CD4-positive, alpha-beta T cell (primary cell): ENCODE results near the gene SHLD1. TPM values are rescaled to one million over a fixed set of nuclear protein-coding genes. Genes with fewer than 3 reads are reported as not detected.

Source experiments
- ATAC-seq: fragments of 200-7000 bp; cut with Tn5 transposase; one replicate; pipeline ENCODE4 v1.10.0; 2022; ENCODE audit warnings: mild to moderate bottlenecking; ENCODE audit not compliant: poor library complexity
- CTCF ChIA-PET: fragments of 350-600 bp; sonication (Branson Sonifier 250); formaldehyde crosslinking; loops from one replicate; lab custom pipeline; 2021; ENCODE audit warnings: antibody characterized with exemption, inconsistent platforms; lab: Charles Lee
- POLR2A ChIA-PET: fragments of 350-600 bp; sonication (Branson Sonifier 250); formaldehyde crosslinking; loops from one replicate; lab custom pipeline; 2021; ENCODE audit warnings: antibody characterized with exemption, inconsistent platforms; lab: Charles Lee
- DNase-seq, 14 experiments: peaks; one replicate each; pipeline ENCODE4 v3.0.0-alpha.2; 2013 to 2020; ENCODE audit warnings: mixed read lengths in 2 of 14
- H3K27ac ChIP-seq, 2 donors: one replicate each; pipeline versions ENCODE4 v1.5.1 to v1.7.0; 2013; ENCODE audit warnings: low read length in 2 of 2, low read depth in 1 of 2, mild to moderate bottlenecking in 1 of 2
- H3K27me3 ChIP-seq, 2 experiments: 1 replicate in 1 of 2; 2 replicates in 1 of 2; pipeline versions ENCODE4 v1.6.1 to v1.7.0; 2013; ENCODE audit warnings: low read length in 2 of 2, control low read depth in 1 of 2, mild to moderate bottlenecking in 1 of 2, moderate library complexity in 1 of 2; ENCODE audit not compliant: insufficient read depth in 2 of 2, control insufficient read depth in 1 of 2
- H3K36me3 ChIP-seq: one replicate; pipeline ENCODE4 v1.6.1; 2013; ENCODE audit warnings: low read length, control low read depth; ENCODE audit not compliant: insufficient read depth
- H3K4me1 ChIP-seq: one replicate; pipeline ENCODE4 v1.6.1; 2013; ENCODE audit warnings: low read length, control low read depth; ENCODE audit not compliant: insufficient read depth
- H3K4me3 ChIP-seq: one replicate; pipeline ENCODE4 v1.5.1; 2013; ENCODE audit warnings: mild to moderate bottlenecking, low read length, moderate library complexity
- H3K9me3 ChIP-seq, 2 experiments: 1 replicate in 1 of 2; 2 replicates in 1 of 2; pipeline versions ENCODE4 v1.6.1 to v1.7.0; 2013; ENCODE audit warnings: low read length in 2 of 2, mild to moderate bottlenecking in 2 of 2, control low read depth in 1 of 2, moderate library complexity in 1 of 2; ENCODE audit not compliant: control insufficient read depth in 1 of 2, insufficient read depth in 1 of 2
- H3K27ac Mint-ChIP-seq: one replicate; pipeline ENCODE4 v1.8.0; 2020; ENCODE audit warnings: mixed read lengths
- H3K27me3 Mint-ChIP-seq: one replicate; pipeline ENCODE4 v1.8.0; 2021; ENCODE audit warnings: mixed read lengths
- H3K36me3 Mint-ChIP-seq: one replicate; pipeline ENCODE4 v1.8.0; 2021; ENCODE audit warnings: low read depth, mixed read lengths
- H3K4me1 Mint-ChIP-seq: one replicate; pipeline ENCODE4 v1.8.0; 2021; ENCODE audit warnings: low read depth, mixed read lengths
- H3K4me3 Mint-ChIP-seq: one replicate; pipeline ENCODE4 v1.8.0; 2020; ENCODE audit warnings: mild to moderate bottlenecking, mixed read lengths
- H3K9me3 Mint-ChIP-seq: one replicate; pipeline ENCODE4 v1.8.0; 2020; ENCODE audit warnings: mixed read lengths
- intact Hi-C, 2 experiments: fragments of 100-400 bp; cut with DNase I in 1 of 2; cut with micrococcal nuclease in 1 of 2; formaldehyde crosslinking; loops; one replicate each; pipeline versions ENCODE4 v1.15.1 to v1.9.0; 2023 to 2025; cut with DNase I, micrococcal nuclease
- total RNA-seq, 174 experiments: library from RNA in 2 of 174; stranded (reverse) in 2 of 174; gene quantifications; one replicate each; pipeline ENCODE4 v1.2.3 and lab custom pipeline; 2021 to 2026
- TF ChIP-seq, protein P1 (sequence below): fragments of 200-600 bp; IDR thresholded peaks from one replicate; pipeline ENCODE4 v1.8.0; 2022; ENCODE audit warnings: antibody characterized with exemption, mild to moderate bottlenecking

SHLD1 gene
- total RNA-seq, 2 experiments from 2014 or later, result 7.0 to 7.3 TPM

DNA sequence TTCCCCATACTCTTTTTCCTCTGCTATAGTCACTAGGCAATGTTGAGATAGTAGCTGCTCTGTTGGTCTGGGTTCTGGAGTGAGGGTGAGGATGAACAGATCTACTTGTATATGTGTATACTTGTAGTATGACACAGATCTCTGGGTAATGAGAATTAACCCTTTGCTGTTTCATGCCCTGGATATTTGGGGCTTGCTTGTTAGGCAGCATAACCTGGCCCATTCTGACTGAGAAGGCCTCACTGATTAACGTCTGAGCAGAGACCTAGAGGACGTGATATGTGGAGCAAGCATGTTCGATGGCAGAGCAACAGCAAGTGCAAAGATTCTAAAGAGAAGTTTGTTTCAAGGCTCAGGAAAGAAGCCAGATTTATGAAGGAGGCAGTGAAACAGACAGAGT lies 105.7 kb downstream of the SHLD1 start:
- CTCF ChIA-PET, result no interaction called here
- Histone ChIP-seq H3K9me3 (no peaks in the 10 kb centered on the region), H3K4me1 (no peaks in the 10 kb centered on the region), H3K36me3 (no peaks in the 10 kb centered on the region), H3K4me3 (no peak overlapping the region), H3K27me3 (no peaks in the 10 kb centered on the region), H3K27ac (no peak overlapping the region)
- Mint-ChIP-seq H3K27me3 (no peaks in the 10 kb centered on the region), H3K27ac (no peak overlapping the region), H3K9me3 (no peaks in the 10 kb centered on the region), H3K36me3 (no peaks in the 10 kb centered on the region), H3K4me3 (no peak overlapping the region), H3K4me1 (no peaks in the 10 kb centered on the region)
- DNase-seq (no peak), ATAC-seq (no peak)
- TF ChIP-seq, protein P1, sequence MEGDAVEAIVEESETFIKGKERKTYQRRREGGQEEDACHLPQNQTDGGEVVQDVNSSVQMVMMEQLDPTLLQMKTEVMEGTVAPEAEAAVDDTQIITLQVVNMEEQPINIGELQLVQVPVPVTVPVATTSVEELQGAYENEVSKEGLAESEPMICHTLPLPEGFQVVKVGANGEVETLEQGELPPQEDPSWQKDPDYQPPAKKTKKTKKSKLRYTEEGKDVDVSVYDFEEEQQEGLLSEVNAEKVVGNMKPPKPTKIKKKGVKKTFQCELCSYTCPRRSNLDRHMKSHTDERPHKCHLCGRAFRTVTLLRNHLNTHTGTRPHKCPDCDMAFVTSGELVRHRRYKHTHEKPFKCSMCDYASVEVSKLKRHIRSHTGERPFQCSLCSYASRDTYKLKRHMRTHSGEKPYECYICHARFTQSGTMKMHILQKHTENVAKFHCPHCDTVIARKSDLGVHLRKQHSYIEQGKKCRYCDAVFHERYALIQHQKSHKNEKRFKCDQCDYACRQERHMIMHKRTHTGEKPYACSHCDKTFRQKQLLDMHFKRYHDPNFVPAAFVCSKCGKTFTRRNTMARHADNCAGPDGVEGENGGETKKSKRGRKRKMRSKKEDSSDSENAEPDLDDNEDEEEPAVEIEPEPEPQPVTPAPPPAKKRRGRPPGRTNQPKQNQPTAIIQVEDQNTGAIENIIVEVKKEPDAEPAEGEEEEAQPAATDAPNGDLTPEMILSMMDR, result no peak
- intact Hi-C loops, result loop anchor here in 1 of 2 experiments (5.0 kb wide), 1 partner anchor 46 kb away; no protein-coding TSS in a partner anchor
- POLR2A ChIA-PET, result no interaction called here

DNA sequence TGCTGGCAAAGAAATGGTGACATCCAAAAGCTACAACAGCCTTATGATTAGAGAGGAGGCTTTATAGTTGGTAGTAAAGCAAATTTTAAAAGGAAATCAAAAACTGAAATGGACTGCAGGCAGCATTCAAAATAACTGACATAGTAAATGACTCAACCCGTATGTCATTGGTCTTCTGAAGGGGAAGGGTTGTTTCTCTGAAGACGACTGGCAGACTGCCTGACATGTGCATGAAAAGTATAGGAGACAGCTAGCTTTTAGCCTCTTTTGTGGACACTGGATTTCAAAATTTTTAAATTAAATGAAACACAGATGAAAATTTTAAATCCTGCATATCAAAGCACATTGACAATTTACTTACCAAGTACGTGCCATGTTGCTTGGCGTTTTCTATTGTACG lies 109.4 kb downstream of the SHLD1 start:
- TF ChIP-seq, protein P1, result no peak
- Mint-ChIP-seq H3K9me3 (no peaks in the 10 kb centered on the region), H3K36me3 (peaks cover 8% of the 10 kb centered on the region), H3K27ac (no peak overlapping the region), H3K27me3 (no peaks in the 10 kb centered on the region), H3K4me3 (no peak overlapping the region), H3K4me1 (peaks cover 11% of the 10 kb centered on the region)
- peaks cover 15% of the 10 kb centered on the region for H3K4me1 ChIP-seq
- no peak overlapping the region for H3K4me3 ChIP-seq
- ATAC-seq, result no peak
- H3K27me3 ChIP-seq, result no peaks in the 10 kb centered on the region
- H3K9me3 ChIP-seq, result no peaks in the 10 kb centered on the region
- no peak overlapping the region for H3K27ac ChIP-seq
- intact Hi-C loops, result loop anchor here in 1 of 2 experiments (5.0 kb wide), 1 partner anchor 43 kb away; no protein-coding TSS in a partner anchor
- ChIA-PET CTCF (no interaction called here), POLR2A (no interaction called here)
- H3K36me3 ChIP-seq, result peaks cover 5% of the 10 kb centered on the region
- no peak for DNase-seq

DNA sequence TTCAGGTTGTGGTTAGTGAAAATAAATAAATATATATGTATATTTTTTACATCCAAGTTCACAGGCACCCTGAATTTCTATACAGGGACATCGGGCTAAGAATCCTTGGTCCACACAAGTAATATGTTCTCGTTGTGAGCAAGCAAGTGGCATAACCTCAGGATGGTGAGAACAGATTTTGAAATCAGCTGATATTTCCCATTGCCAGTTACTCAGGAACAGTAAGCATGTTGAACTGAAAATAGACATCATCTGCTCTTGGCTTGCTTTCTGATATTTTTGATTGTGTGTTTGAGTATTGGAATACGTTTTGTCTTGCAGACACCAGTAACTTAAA lies 112.5 kb downstream of the SHLD1 start:
- intact Hi-C loops, result no loop called here
- H3K27ac ChIP-seq, result no peak overlapping the region
- Mint-ChIP-seq H3K27ac (no peak overlapping the region), H3K4me1 (peaks cover 22% of the 10 kb centered on the region), H3K27me3 (no peaks in the 10 kb centered on the region), H3K9me3 (no peaks in the 10 kb centered on the region), H3K4me3 (no peak overlapping the region), H3K36me3 (peaks cover 8% of the 10 kb centered on the region)
- ATAC-seq, result no peak
- no peaks in the 10 kb centered on the region for H3K9me3 ChIP-seq
- no peaks in the 10 kb centered on the region for H3K27me3 ChIP-seq
- DNase-seq, result no peak
- peaks cover 20% of the 10 kb centered on the region for H3K4me1 ChIP-seq
- TF ChIP-seq, protein P1, result no peak
- ChIA-PET CTCF (interaction anchor here (1.7 kb wide), 1 partner anchor 74 kb away, joined by 5 read pairs; no protein-coding TSS in a partner anchor), POLR2A (no interaction called here)
- no peak overlapping the region for H3K4me3 ChIP-seq
- H3K36me3 ChIP-seq, result peaks cover 5% of the 10 kb centered on the region
